H9 (cell line): ENCODE data around the gene FN1. TPM values are rescaled to one million over a fixed set of nuclear protein-coding genes. Genes with fewer than 3 reads are reported as not detected.

Experiments
- DNase-seq: peaks from one replicate; pipeline ENCODE4 v3.0.0-alpha.2; 2017
- H2AFZ ChIP-seq: one replicate; pipeline ENCODE4 v1.6.1; 2013; ENCODE audit warnings: mild to moderate bottlenecking, low read length, control low read depth, moderate library complexity
- H2AK5ac ChIP-seq: 2 replicates; pipeline ENCODE4 v1.6.1; 2013; ENCODE audit warnings: low read length, control low read depth, mixed read lengths; ENCODE audit not compliant: insufficient read length
- H2BK120ac ChIP-seq: one replicate; pipeline ENCODE4 v1.6.1; 2013; ENCODE audit warnings: low read depth, mild to moderate bottlenecking, low read length, control low read depth, inconsistent platforms; ENCODE audit not compliant: poor library complexity, severe bottlenecking
- H2BK12ac ChIP-seq: 2 replicates; pipeline ENCODE4 v1.6.1; 2013; ENCODE audit warnings: low read length, control low read depth, mixed read lengths, low read depth; ENCODE audit not compliant: insufficient read length
- H2BK15ac ChIP-seq: 2 replicates; pipeline ENCODE4 v1.6.1; 2013; ENCODE audit warnings: low read depth, low read length, control low read depth
- H2BK20ac ChIP-seq: one replicate; pipeline ENCODE4 v1.6.1; 2013; ENCODE audit warnings: low read depth, mild to moderate bottlenecking, low read length, control low read depth, inconsistent platforms; ENCODE audit not compliant: poor library complexity, severe bottlenecking
- H2BK5ac ChIP-seq: 2 replicates; pipeline ENCODE4 v1.6.1; 2013; ENCODE audit warnings: low read length, control low read depth, mixed read lengths; ENCODE audit not compliant: insufficient read length
- H3K14ac ChIP-seq: 2 replicates; pipeline ENCODE4 v1.6.1; 2013; ENCODE audit warnings: low read length, control low read depth; ENCODE audit not compliant: insufficient read depth
- H3K18ac ChIP-seq: 2 replicates; pipeline ENCODE4 v1.6.1; 2013; ENCODE audit warnings: low read depth, mild to moderate bottlenecking, mixed read lengths, low read length, control low read depth; ENCODE audit not compliant: insufficient read length
- H3K23ac ChIP-seq: 2 replicates; pipeline ENCODE4 v1.6.1; 2013; ENCODE audit warnings: low read length, control low read depth, mixed read lengths, low read depth; ENCODE audit not compliant: insufficient read length
- H3K23me2 ChIP-seq: 2 replicates; pipeline ENCODE4 v1.6.1; 2013; ENCODE audit warnings: low read depth, mild to moderate bottlenecking, mixed read lengths, low read length, control low read depth; ENCODE audit not compliant: insufficient read length, poor library complexity, severe bottlenecking
- H3K27ac ChIP-seq: 2 replicates; pipeline ENCODE4 v1.5.1; 2013; ENCODE audit warnings: low read length, control low read depth, mixed read lengths, low read depth; ENCODE audit not compliant: insufficient read length
- H3K27me3 ChIP-seq: 2 replicates; pipeline ENCODE4 v1.6.1; 2013; ENCODE audit warnings: low read length, control low read depth, inconsistent platforms; ENCODE audit not compliant: insufficient read depth
- H3K4ac ChIP-seq: 2 replicates; pipeline ENCODE4 v1.6.1; 2013; ENCODE audit warnings: low read depth, mild to moderate bottlenecking, control low read depth, inconsistent platforms, low read length, moderate library complexity
- H3K4me1 ChIP-seq: 2 replicates; pipeline ENCODE4 v1.6.1; 2013; ENCODE audit warnings: low read length, control low read depth, inconsistent platforms; ENCODE audit not compliant: insufficient read depth
- H3K4me2 ChIP-seq: 2 replicates; pipeline ENCODE4 v1.6.1; 2013; ENCODE audit warnings: low read length, control low read depth, mixed read lengths; ENCODE audit not compliant: insufficient read length, insufficient read depth
- H3K56ac ChIP-seq: 2 replicates; pipeline ENCODE4 v1.6.1; 2013; ENCODE audit warnings: low read depth, mild to moderate bottlenecking, mixed read lengths, low read length, control low read depth; ENCODE audit not compliant: insufficient read length
- H3K79me1 ChIP-seq: 2 replicates; pipeline ENCODE4 v1.6.1; 2013; ENCODE audit warnings: low read depth, mild to moderate bottlenecking, moderate library complexity, low read length, control low read depth, inconsistent platforms; ENCODE audit not compliant: insufficient read depth, poor library complexity, severe bottlenecking
- H3K79me2 ChIP-seq: 2 replicates; pipeline ENCODE4 v1.6.1; 2013; ENCODE audit warnings: low read length, control low read depth, inconsistent platforms; ENCODE audit not compliant: insufficient read depth
- H3K9ac ChIP-seq: 2 replicates; pipeline ENCODE4 v1.6.1; 2013; ENCODE audit warnings: low read length, control low read depth, mixed read lengths; ENCODE audit not compliant: insufficient read length; ENCODE audit errors: extremely low read depth
- H3K9me3 ChIP-seq: one replicate; pipeline ENCODE4 v1.6.1; 2013; ENCODE audit warnings: low read depth, low read length, inconsistent platforms; ENCODE audit not compliant: control insufficient read depth
- H3T11ph ChIP-seq: one replicate; pipeline ENCODE4 v1.6.1; 2013; ENCODE audit warnings: mild to moderate bottlenecking, low read length, control low read depth, inconsistent platforms
- H4K20me1 ChIP-seq: one replicate; pipeline ENCODE4 v1.6.1; 2013; ENCODE audit not compliant: control insufficient read depth, insufficient read length, insufficient read depth
- H4K5ac ChIP-seq: 2 replicates; pipeline ENCODE4 v1.6.1; 2013; ENCODE audit warnings: low read depth, mild to moderate bottlenecking, mixed read lengths, low read length, control low read depth; ENCODE audit not compliant: insufficient read length
- H4K8ac ChIP-seq: replicated peaks from 2 replicates; pipeline ENCODE4 v1.6.1; 2013; ENCODE audit warnings: low read length, control low read depth, mixed read lengths, low read depth; ENCODE audit not compliant: insufficient read length
- H4K91ac ChIP-seq: 2 replicates; pipeline ENCODE4 v1.6.1; 2013; ENCODE audit warnings: low read depth, mild to moderate bottlenecking, moderate library complexity, mixed read lengths, low read length, control low read depth; ENCODE audit not compliant: insufficient read length
- H3K27ac Mint-ChIP-seq, 3 experiments: 2 replicates in 2 of 3; 3 replicates in 1 of 3; pipeline ENCODE4 v1.8.0; 2020 to 2021; ENCODE audit warnings: mixed read lengths in 3 of 3, mild to moderate bottlenecking in 1 of 3, moderate library complexity in 1 of 3
- H3K27me3 Mint-ChIP-seq: 2 replicates; pipeline ENCODE4 v1.8.0; 2021; ENCODE audit warnings: low read depth, mild to moderate bottlenecking, moderate library complexity, mixed read lengths
- H3K36me3 Mint-ChIP-seq, 3 experiments: 2 replicates in 2 of 3; 3 replicates in 1 of 3; pipeline ENCODE4 v1.8.0; 2020 to 2021; ENCODE audit warnings: low read depth in 3 of 3, mixed read lengths in 3 of 3; ENCODE audit not compliant: insufficient read depth in 1 of 3
- H3K4me1 Mint-ChIP-seq, 2 experiments: 2 replicates each; pipeline ENCODE4 v1.8.0; 2020; ENCODE audit warnings: mixed read lengths in 2 of 2
- H3K4me3 Mint-ChIP-seq, 2 experiments: 2 replicates in 1 of 2; 3 replicates in 1 of 2; pipeline ENCODE4 v1.8.0; 2020 to 2021; ENCODE audit warnings: mild to moderate bottlenecking in 2 of 2, mixed read lengths in 2 of 2, moderate library complexity in 1 of 2
- H3K9me3 Mint-ChIP-seq, 2 experiments: 2 replicates in 1 of 2; 3 replicates in 1 of 2; pipeline ENCODE4 v1.8.0; 2020; ENCODE audit warnings: mild to moderate bottlenecking in 2 of 2, mixed read lengths in 2 of 2, moderate library complexity in 1 of 2
- CTCF ChIP-seq: fragments of 200-600 bp; sonication (generic); conservative IDR thresholded peaks from 3 replicates; pipeline ENCODE4 v1.8.0; 2021; ENCODE audit warnings: antibody characterized with exemption, mild to moderate bottlenecking
- WGBS: extraction: QIAGEN DNeasy Blood & Tissue Kit; methylation state at CpG from one replicate; pipeline ENCODE4 v1.1.7; 2013; ENCODE audit warnings: missing lambda C conversion rate, low lambda C conversion rate, mixed read lengths; ENCODE audit not compliant: insufficient read length; ENCODE audit errors: extremely low coverage; 5-methylcytosine and 5-hydroxymethylcytosine counted together
- total RNA-seq: library from RNA; stranded (reverse); gene quantifications from 2 replicates; pipeline ENCODE4 v1.2.1, GENCODE V29; 2021

Gene FN1
- total RNA-seq, 1 experiment from 2014 or later: 56.0 TPM

GRCh38 chr2:215355801-215356200, 80.1 kb downstream of the FN1 start:
- no peak for TF ChIP-seq CTCF
- Histone ChIP-seq H3K27me3 (no peaks in the 10 kb centered on the region), H2AFZ (no peak overlapping the region), H3T11ph (no peak overlapping the region), H2BK12ac (no peak overlapping the region), H3K23me2 (no peaks in the 10 kb centered on the region), H4K8ac (no peak overlapping the region), H3K27ac (no peak overlapping the region), H3K4ac (no peak overlapping the region), H3K79me1 (no peaks in the 10 kb centered on the region), H2AK5ac (no peak overlapping the region), H2BK120ac (no peak overlapping the region), H3K14ac (no peak overlapping the region), H3K18ac (no peak overlapping the region), H4K91ac (no peak overlapping the region), H3K9ac (no peak overlapping the region), H2BK5ac (no peak overlapping the region), H4K5ac (no peak overlapping the region), H2BK15ac (no peak overlapping the region), H3K56ac (no peak overlapping the region), H3K23ac (no peak overlapping the region), H3K79me2 (no peaks in the 10 kb centered on the region), H3K4me2 (no peak overlapping the region), H4K20me1 (no peaks in the 10 kb centered on the region), H3K4me1 (no peaks in the 10 kb centered on the region), H2BK20ac (no peak overlapping the region), H3K9me3 (no peaks in the 10 kb centered on the region)
- no CpG with 5 or more reads among the region's 7 CpGs for WGBS
- Mint-ChIP-seq H3K36me3 (peaks cover 6 to 28% (median 7%) of the 10 kb centered on the region in 3 experiments), H3K9me3 (no peaks in the 10 kb centered on the region), H3K27me3 (no peaks in the 10 kb centered on the region), H3K4me1 (no peaks in the 10 kb centered on the region), H3K4me3 (no peak overlapping the region), H3K27ac (no peak overlapping the region)
- DNase-seq: no peak
